ENCODE measurements around the gene PTPRK. TPM values are rescaled to one million over a fixed set of nuclear protein-coding genes. Genes with fewer than 3 reads are reported as not detected.
A peak's percentile ranks its signal among the peaks of the same experiment; 100 is the strongest.

Gene PTPRK
- total and polyA plus RNA-seq, 2 of the 13 experiments (the other 11 are each of a cell fraction or from before 2014, with no cell fraction given) = 43.6 to 98.3 TPM

DNA sequence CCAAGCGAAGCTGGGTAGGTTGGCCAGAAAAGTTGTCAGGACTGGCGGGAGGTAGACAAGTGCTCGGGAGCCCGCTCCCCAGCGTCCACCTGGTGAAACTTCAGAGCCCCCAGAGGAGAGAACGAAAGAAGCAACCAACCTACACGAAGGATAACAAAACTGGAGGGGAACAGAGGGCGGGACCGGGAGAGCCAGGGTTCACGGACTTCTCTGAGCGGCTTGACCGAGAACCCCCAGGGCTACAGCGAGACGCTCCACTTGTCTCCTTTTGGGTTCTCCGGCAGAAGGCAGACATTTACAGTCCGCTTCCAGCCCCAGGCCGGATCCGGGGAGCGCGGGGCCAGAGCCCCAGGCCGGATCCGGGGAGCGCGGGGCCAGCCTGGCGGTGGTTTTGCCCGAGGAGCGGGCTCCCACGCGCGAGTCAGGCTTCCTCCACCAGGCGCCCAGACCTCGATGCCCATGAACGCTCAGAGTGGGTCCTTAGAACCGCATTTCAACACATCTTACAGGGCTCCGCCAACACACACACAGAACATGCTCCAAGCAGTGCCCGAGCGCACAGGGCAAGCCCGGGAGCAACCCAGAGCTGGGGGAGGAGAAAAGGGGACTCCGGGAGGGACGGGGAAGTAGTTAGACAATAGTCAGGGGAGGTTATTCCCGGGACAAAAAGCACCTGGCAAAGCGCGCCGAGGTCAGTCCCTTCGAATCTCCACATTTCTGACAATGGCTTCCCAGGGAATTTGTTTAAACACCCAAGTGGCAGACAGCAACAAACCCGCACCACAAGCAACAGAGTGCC is 1.1 kb downstream of the PTPRK start (continued):
- TF ChIP-seq KLF12 (CRISPR knock-in tag; IDR thresholded peaks at IDR 0.05; ENCODE audit: borderline replicate concordance) = peak; percentile 64; the same call in 1 of the 2 replicates
- no peak for TF ChIP-seq ZBTB1 (CRISPR knock-in tag; IDR thresholded peaks at IDR 0.05; ENCODE audit: borderline replicate concordance)
- TF ChIP-seq, protein P1, sequence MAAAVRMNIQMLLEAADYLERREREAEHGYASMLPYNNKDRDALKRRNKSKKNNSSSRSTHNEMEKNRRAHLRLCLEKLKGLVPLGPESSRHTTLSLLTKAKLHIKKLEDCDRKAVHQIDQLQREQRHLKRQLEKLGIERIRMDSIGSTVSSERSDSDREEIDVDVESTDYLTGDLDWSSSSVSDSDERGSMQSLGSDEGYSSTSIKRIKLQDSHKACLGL (CRISPR knock-in tag; IDR thresholded peaks at IDR 0.05) = peak; percentile 86; the same call in 1 of the 2 replicates
- TF ChIP-seq SP2 (CRISPR knock-in tag; IDR thresholded peaks at IDR 0.05) = no peak
- TF ChIP-seq TP53 (CRISPR knock-in tag; conservative IDR thresholded peaks at IDR 0.05) = peak; percentile 78; the same call in 1 of the 2 replicates
- TF ChIP-seq, protein P2, sequence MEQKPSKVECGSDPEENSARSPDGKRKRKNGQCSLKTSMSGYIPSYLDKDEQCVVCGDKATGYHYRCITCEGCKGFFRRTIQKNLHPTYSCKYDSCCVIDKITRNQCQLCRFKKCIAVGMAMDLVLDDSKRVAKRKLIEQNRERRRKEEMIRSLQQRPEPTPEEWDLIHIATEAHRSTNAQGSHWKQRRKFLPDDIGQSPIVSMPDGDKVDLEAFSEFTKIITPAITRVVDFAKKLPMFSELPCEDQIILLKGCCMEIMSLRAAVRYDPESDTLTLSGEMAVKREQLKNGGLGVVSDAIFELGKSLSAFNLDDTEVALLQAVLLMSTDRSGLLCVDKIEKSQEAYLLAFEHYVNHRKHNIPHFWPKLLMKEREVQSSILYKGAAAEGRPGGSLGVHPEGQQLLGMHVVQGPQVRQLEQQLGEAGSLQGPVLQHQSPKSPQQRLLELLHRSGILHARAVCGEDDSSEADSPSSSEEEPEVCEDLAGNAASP (CRISPR knock-in tag; IDR thresholded peaks at IDR 0.05; ENCODE audit: borderline replicate concordance) = no peak
- TF ChIP-seq EHMT2 (IDR thresholded peaks at IDR 0.05; ENCODE audit: borderline replicate concordance, low read depth, low read length) = no peak
- TF ChIP-seq, protein P3, sequence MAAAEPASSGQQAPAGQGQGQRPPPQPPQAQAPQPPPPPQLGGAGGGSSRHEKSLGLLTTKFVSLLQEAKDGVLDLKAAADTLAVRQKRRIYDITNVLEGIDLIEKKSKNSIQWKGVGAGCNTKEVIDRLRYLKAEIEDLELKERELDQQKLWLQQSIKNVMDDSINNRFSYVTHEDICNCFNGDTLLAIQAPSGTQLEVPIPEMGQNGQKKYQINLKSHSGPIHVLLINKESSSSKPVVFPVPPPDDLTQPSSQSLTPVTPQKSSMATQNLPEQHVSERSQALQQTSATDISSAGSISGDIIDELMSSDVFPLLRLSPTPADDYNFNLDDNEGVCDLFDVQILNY (CRISPR knock-in tag; conservative IDR thresholded peaks at IDR 0.05) = no peak
- TF ChIP-seq ZNF124 (CRISPR knock-in tag; IDR thresholded peaks at IDR 0.05) = 0 out of 2 replicates have a peak, but pooled peaks have one; percentile 25
- TF ChIP-seq, protein P4, sequence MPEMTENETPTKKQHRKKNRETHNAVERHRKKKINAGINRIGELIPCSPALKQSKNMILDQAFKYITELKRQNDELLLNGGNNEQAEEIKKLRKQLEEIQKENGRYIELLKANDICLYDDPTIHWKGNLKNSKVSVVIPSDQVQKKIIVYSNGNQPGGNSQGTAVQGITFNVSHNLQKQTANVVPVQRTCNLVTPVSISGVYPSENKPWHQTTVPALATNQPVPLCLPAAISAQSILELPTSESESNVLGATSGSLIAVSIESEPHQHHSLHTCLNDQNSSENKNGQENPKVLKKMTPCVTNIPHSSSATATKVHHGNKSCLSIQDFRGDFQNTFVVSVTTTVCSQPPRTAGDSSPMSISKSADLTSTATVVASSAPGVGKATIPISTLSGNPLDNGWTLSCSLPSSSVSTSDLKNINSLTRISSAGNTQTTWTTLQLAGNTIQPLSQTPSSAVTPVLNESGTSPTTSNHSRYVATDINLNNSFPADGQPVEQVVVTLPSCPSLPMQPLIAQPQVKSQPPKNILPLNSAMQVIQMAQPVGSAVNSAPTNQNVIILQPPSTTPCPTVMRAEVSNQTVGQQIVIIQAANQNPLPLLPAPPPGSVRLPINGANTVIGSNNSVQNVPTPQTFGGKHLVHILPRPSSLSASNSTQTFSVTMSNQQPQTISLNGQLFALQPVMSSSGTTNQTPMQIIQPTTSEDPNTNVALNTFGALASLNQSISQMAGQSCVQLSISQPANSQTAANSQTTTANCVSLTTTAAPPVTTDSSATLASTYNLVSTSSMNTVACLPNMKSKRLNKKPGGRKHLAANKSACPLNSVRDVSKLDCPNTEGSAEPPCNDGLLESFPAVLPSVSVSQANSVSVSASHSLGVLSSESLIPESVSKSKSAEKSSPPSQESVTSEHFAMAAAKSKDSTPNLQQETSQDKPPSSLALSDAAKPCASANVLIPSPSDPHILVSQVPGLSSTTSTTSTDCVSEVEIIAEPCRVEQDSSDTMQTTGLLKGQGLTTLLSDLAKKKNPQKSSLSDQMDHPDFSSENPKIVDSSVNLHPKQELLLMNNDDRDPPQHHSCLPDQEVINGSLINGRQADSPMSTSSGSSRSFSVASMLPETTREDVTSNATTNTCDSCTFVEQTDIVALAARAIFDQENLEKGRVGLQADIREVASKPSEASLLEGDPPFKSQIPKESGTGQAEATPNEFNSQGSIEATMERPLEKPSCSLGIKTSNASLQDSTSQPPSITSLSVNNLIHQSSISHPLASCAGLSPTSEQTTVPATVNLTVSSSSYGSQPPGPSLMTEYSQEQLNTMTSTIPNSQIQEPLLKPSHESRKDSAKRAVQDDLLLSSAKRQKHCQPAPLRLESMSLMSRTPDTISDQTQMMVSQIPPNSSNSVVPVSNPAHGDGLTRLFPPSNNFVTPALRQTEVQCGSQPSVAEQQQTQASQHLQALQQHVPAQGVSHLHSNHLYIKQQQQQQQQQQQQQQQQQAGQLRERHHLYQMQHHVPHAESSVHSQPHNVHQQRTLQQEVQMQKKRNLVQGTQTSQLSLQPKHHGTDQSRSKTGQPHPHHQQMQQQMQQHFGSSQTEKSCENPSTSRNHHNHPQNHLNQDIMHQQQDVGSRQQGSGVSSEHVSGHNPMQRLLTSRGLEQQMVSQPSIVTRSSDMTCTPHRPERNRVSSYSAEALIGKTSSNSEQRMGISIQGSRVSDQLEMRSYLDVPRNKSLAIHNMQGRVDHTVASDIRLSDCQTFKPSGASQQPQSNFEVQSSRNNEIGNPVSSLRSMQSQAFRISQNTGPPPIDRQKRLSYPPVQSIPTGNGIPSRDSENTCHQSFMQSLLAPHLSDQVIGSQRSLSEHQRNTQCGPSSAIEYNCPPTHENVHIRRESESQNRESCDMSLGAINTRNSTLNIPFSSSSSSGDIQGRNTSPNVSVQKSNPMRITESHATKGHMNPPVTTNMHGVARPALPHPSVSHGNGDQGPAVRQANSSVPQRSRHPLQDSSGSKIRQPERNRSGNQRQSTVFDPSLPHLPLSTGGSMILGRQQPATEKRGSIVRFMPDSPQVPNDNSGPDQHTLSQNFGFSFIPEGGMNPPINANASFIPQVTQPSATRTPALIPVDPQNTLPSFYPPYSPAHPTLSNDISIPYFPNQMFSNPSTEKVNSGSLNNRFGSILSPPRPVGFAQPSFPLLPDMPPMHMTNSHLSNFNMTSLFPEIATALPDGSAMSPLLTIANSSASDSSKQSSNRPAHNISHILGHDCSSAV (CRISPR knock-in tag; IDR thresholded peaks at IDR 0.05; ENCODE audit: borderline replicate concordance) = no peak; the same call in 1 of the 2 replicates
- TF ChIP-seq, protein P5, sequence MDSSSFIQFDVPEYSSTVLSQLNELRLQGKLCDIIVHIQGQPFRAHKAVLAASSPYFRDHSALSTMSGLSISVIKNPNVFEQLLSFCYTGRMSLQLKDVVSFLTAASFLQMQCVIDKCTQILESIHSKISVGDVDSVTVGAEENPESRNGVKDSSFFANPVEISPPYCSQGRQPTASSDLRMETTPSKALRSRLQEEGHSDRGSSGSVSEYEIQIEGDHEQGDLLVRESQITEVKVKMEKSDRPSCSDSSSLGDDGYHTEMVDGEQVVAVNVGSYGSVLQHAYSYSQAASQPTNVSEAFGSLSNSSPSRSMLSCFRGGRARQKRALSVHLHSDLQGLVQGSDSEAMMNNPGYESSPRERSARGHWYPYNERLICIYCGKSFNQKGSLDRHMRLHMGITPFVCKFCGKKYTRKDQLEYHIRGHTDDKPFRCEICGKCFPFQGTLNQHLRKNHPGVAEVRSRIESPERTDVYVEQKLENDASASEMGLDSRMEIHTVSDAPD (CRISPR knock-in tag; IDR thresholded peaks at IDR 0.05) = no peak
- TF ChIP-seq RBM22 (optimal IDR thresholded peaks at IDR 0.05; ENCODE audit: low read length) = no peak
- TF ChIP-seq NBN (conservative IDR thresholded peaks at IDR 0.05) = no peak
- TF ChIP-seq ZKSCAN1 (IDR thresholded peaks at IDR 0.05; ENCODE audit: low read length) = no peak

All from HepG2 (cell line).